H1 (cell line): ENCODE data around the gene PDPK1. TPM values are rescaled to one million over a fixed set of nuclear protein-coding genes. Genes with fewer than 3 reads are reported as not detected.

Experiments
- ASH2L ChIP-seq: fragments of 200-600, 300-600 bp; sonication (generic); IDR thresholded peaks from one replicate; pipeline ENCODE4 v1.7.1; 2017; ENCODE audit warnings: low read length
- BACH1 ChIP-seq: IDR thresholded peaks from 2 replicates; pipeline ENCODE4 v1.6.1; 2012; ENCODE audit warnings: low read length, improper control_type of control experiment
- BRCA1 ChIP-seq: IDR thresholded peaks from 2 replicates; pipeline ENCODE4 v1.6.1; 2012; ENCODE audit warnings: low read depth, low read length, improper control_type of control experiment
- EGR1 ChIP-seq: IDR thresholded peaks from 2 replicates; pipeline ENCODE4 v1.6.1; 2011; ENCODE audit warnings: low read depth, low read length, borderline replicate concordance
- NRF1 ChIP-seq: IDR thresholded peaks from 2 replicates; pipeline ENCODE4 v1.6.1; 2011; ENCODE audit warnings: mild to moderate bottlenecking, low read depth, low read length, improper control_type of control experiment
- POLR2A ChIP-seq, 2 experiments: IDR thresholded peaks; 1 replicate in 1 of 2; 2 replicates in 1 of 2; pipeline ENCODE4 v1.6.1; 2011; ENCODE audit warnings: low read depth in 2 of 2, low read length in 2 of 2, mild to moderate bottlenecking in 2 of 2; ENCODE audit errors: control extremely low read depth in 1 of 2
- TAF1 ChIP-seq: IDR thresholded peaks from 2 replicates; pipeline ENCODE4 v1.6.1; 2011; ENCODE audit warnings: mild to moderate bottlenecking, low read depth, low read length
- YY1 ChIP-seq: IDR thresholded peaks from 2 replicates; pipeline ENCODE4 v1.6.1; 2011; ENCODE audit warnings: low read depth, mild to moderate bottlenecking, low read length
- polyA plus RNA-seq, 7 experiments: library from polyadenylated mRNA; depleted of rRNA in 3 of 7; stranded (reverse) in 5 of 7; unstranded in 2 of 7; fragments of >200 nt in 5 of 7; fragments of 200-250 nt in 2 of 7; gene quantifications; 1 replicate in 5 of 7; 2 replicates in 1 of 7; 4 replicates in 1 of 7; pipeline versions ENCODE4 v1.2.1 to v1.2.3, GENCODE V29; 2011 to 2013; ENCODE audit warnings: missing spikeins in 2 of 7, mixed read lengths in 2 of 7
- total RNA-seq: library from RNA; stranded (reverse); fragmentation: NEBNext Ultra II Directional; extraction: Animal tissue kit (Norgen Biotek cat#: 25700); gene quantifications from 2 replicates; pipeline ENCODE4 v1.2.1, GENCODE V29; 2021
- TF ChIP-seq, protein P1 (sequence below): fragments of 300-600 bp; sonication (generic); IDR thresholded peaks from 2 replicates; pipeline ENCODE4 v1.7.1; 2012; ENCODE audit warnings: low read length, moderate library complexity, mild to moderate bottlenecking, inconsistent platforms; ENCODE audit not compliant: insufficient replicate concordance

Gene PDPK1
- total and polyA plus RNA-seq, 2 of the 8 experiments (the other 6 are each of a cell fraction or from before 2014, with no cell fraction given): 17.1 to 27.8 TPM

- TF ChIP-seq EGR1: peak; percentile 33; the same call in 1 of the 2 replicates
- peak; percentile 74 for TF ChIP-seq TAF1
- TF ChIP-seq POLR2A (IDR thresholded peaks at IDR 0.05; ENCODE audit: control extremely low read depth in 1 of 2, low read depth in 2 of 2, low read length in 2 of 2): peak; percentile 56 to 57; a peak in 2 of 3 replicates
- TF ChIP-seq BRCA1: no peak
- peak; percentile 31 for TF ChIP-seq ASH2L
- TF ChIP-seq, protein P1, sequence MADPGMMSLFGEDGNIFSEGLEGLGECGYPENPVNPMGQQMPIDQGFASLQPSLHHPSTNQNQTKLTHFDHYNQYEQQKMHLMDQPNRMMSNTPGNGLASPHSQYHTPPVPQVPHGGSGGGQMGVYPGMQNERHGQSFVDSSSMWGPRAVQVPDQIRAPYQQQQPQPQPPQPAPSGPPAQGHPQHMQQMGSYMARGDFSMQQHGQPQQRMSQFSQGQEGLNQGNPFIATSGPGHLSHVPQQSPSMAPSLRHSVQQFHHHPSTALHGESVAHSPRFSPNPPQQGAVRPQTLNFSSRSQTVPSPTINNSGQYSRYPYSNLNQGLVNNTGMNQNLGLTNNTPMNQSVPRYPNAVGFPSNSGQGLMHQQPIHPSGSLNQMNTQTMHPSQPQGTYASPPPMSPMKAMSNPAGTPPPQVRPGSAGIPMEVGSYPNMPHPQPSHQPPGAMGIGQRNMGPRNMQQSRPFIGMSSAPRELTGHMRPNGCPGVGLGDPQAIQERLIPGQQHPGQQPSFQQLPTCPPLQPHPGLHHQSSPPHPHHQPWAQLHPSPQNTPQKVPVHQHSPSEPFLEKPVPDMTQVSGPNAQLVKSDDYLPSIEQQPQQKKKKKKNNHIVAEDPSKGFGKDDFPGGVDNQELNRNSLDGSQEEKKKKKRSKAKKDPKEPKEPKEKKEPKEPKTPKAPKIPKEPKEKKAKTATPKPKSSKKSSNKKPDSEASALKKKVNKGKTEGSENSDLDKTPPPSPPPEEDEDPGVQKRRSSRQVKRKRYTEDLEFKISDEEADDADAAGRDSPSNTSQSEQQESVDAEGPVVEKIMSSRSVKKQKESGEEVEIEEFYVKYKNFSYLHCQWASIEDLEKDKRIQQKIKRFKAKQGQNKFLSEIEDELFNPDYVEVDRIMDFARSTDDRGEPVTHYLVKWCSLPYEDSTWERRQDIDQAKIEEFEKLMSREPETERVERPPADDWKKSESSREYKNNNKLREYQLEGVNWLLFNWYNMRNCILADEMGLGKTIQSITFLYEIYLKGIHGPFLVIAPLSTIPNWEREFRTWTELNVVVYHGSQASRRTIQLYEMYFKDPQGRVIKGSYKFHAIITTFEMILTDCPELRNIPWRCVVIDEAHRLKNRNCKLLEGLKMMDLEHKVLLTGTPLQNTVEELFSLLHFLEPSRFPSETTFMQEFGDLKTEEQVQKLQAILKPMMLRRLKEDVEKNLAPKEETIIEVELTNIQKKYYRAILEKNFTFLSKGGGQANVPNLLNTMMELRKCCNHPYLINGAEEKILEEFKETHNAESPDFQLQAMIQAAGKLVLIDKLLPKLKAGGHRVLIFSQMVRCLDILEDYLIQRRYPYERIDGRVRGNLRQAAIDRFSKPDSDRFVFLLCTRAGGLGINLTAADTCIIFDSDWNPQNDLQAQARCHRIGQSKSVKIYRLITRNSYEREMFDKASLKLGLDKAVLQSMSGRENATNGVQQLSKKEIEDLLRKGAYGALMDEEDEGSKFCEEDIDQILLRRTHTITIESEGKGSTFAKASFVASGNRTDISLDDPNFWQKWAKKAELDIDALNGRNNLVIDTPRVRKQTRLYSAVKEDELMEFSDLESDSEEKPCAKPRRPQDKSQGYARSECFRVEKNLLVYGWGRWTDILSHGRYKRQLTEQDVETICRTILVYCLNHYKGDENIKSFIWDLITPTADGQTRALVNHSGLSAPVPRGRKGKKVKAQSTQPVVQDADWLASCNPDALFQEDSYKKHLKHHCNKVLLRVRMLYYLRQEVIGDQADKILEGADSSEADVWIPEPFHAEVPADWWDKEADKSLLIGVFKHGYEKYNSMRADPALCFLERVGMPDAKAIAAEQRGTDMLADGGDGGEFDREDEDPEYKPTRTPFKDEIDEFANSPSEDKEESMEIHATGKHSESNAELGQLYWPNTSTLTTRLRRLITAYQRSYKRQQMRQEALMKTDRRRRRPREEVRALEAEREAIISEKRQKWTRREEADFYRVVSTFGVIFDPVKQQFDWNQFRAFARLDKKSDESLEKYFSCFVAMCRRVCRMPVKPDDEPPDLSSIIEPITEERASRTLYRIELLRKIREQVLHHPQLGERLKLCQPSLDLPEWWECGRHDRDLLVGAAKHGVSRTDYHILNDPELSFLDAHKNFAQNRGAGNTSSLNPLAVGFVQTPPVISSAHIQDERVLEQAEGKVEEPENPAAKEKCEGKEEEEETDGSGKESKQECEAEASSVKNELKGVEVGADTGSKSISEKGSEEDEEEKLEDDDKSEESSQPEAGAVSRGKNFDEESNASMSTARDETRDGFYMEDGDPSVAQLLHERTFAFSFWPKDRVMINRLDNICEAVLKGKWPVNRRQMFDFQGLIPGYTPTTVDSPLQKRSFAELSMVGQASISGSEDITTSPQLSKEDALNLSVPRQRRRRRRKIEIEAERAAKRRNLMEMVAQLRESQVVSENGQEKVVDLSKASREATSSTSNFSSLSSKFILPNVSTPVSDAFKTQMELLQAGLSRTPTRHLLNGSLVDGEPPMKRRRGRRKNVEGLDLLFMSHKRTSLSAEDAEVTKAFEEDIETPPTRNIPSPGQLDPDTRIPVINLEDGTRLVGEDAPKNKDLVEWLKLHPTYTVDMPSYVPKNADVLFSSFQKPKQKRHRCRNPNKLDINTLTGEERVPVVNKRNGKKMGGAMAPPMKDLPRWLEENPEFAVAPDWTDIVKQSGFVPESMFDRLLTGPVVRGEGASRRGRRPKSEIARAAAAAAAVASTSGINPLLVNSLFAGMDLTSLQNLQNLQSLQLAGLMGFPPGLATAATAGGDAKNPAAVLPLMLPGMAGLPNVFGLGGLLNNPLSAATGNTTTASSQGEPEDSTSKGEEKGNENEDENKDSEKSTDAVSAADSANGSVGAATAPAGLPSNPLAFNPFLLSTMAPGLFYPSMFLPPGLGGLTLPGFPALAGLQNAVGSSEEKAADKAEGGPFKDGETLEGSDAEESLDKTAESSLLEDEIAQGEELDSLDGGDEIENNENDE: no peak
- TF ChIP-seq BACH1: no peak
- TF ChIP-seq YY1: peak; percentile 87; the same call in 1 of the 2 replicates
- TF ChIP-seq NRF1: no peak
These were observed at the start of gene PDPK1 (continued) for GRCh38 chr16:2537451-2538379.
